Endothelial cell of umbilical vein (primary cell): Measurements from ENCODE around the gene GON7. TPM values are rescaled to one million over a fixed set of nuclear protein-coding genes. Genes with fewer than 3 reads are reported as not detected.

ENCODE experiments used
- BruUV-seq: library from RNA; stranded (reverse); fragments of 400-500 nt; replicated peaks from 2 replicates; lab custom pipeline; 2021; lab: Mats Ljungman, UMichigan
- CTCF ChIA-PET: fragments of 300-600, 350-600 bp; sonication (Branson Sonifier 250); formaldehyde crosslinking; loops from one replicate; lab custom pipeline; 2021; ENCODE audit warnings: antibody characterized with exemption, inconsistent platforms; lab: Charles Lee
- POLR2A ChIA-PET: fragments of 300-600, 350-600 bp; sonication (Branson Sonifier 250); formaldehyde crosslinking; loops from one replicate; lab custom pipeline; 2021; ENCODE audit warnings: antibody characterized with exemption, inconsistent platforms; lab: Charles Lee
- DNase-seq: peaks from one replicate; pipeline ENCODE4 v3.0.0-alpha.2; 2011; ENCODE audit warnings: low read depth, low spot score
- FAIRE-seq: peaks from 2 replicates; lab custom pipeline; 2011; peaks lifted over from hg19 to GRCh38; lab: Jason Lieb, UNC
- H2AFZ ChIP-seq: 2 replicates; pipeline ENCODE4 v1.6.0; 2012; ENCODE audit warnings: low read depth, low read length, control low read depth, inconsistent platforms
- H3K27ac ChIP-seq: 2 replicates; pipeline ENCODE4 v1.5.1; 2011; ENCODE audit warnings: low read depth, mild to moderate bottlenecking, control low read depth, low read length, moderate library complexity; ENCODE audit not compliant: insufficient read depth
- H3K27me3 ChIP-seq, 2 experiments: 2 replicates each; pipeline versions ENCODE4 v1.6.0 to v1.6.1; 2011; ENCODE audit warnings: low read length in 2 of 2, mixed read lengths in 1 of 2; ENCODE audit not compliant: control insufficient read depth in 2 of 2, insufficient read depth in 2 of 2
- H3K36me3 ChIP-seq, 2 experiments: 2 replicates in 1 of 2; 3 replicates in 1 of 2; pipeline ENCODE4 v1.5.1; 2011; ENCODE audit warnings: low read length in 2 of 2, mild to moderate bottlenecking in 1 of 2, moderate library complexity in 1 of 2; ENCODE audit not compliant: control insufficient read depth in 2 of 2, insufficient read depth in 2 of 2; ENCODE audit errors: extremely low read depth in 1 of 2
- H3K4me1 ChIP-seq: 3 replicates; pipeline ENCODE4 v1.5.1; 2011; ENCODE audit warnings: mild to moderate bottlenecking, low read length; ENCODE audit not compliant: control insufficient read depth, insufficient read depth; ENCODE audit errors: extremely low read depth
- H3K4me2 ChIP-seq: 2 replicates; pipeline ENCODE4 v1.6.1; 2011; ENCODE audit warnings: low read length, control low read depth, mixed read lengths; ENCODE audit not compliant: insufficient read depth
- H3K4me3 ChIP-seq, 3 experiments: fragments of 200-600 bp in 1 of 3; sonication (generic), shearing (Covaris generic) in 1 of 3; replicated peaks in 1 of 3; 2 replicates each; pipeline ENCODE4 v1.5.1; 2011 to 2016; ENCODE audit warnings: control low read depth in 3 of 3, low read length in 3 of 3, mild to moderate bottlenecking in 2 of 3, inconsistent platforms in 1 of 3, low read depth in 1 of 3, moderate library complexity in 1 of 3; ENCODE audit not compliant: insufficient read depth in 1 of 3
- H3K79me2 ChIP-seq: 2 replicates; pipeline ENCODE4 v1.6.0; 2012; ENCODE audit warnings: low read length, inconsistent platforms; ENCODE audit not compliant: control insufficient read depth, insufficient read depth
- H3K9ac ChIP-seq: replicated peaks from 2 replicates; pipeline ENCODE3; 2011; ENCODE audit warnings: low read length, control low read depth; ENCODE audit not compliant: insufficient read depth; ENCODE audit errors: extremely low read depth
- H3K9me1 ChIP-seq: replicated peaks from 3 replicates; pipeline ENCODE4 v1.6.0; 2011; ENCODE audit warnings: mild to moderate bottlenecking, low read length; ENCODE audit not compliant: control insufficient read depth, insufficient read depth; ENCODE audit errors: extremely low read depth
- H3K9me3 ChIP-seq: replicated peaks from 2 replicates; pipeline ENCODE4 v1.5.1; 2012; ENCODE audit warnings: low read length, inconsistent platforms; ENCODE audit not compliant: control insufficient read depth, insufficient read depth
- H4K20me1 ChIP-seq: replicated peaks from 2 replicates; pipeline ENCODE3; 2011; ENCODE audit warnings: mild to moderate bottlenecking, low read length; ENCODE audit not compliant: control insufficient read depth, insufficient read depth; ENCODE audit errors: extremely low read depth
- EZH2 ChIP-seq: IDR thresholded peaks from 2 replicates; pipeline ENCODE4 v1.6.1; 2012; ENCODE audit warnings: borderline replicate concordance, low read depth, mild to moderate bottlenecking, moderate library complexity, low read length, inconsistent platforms; ENCODE audit not compliant: severe bottlenecking
- FOS ChIP-seq: IDR thresholded peaks from 2 replicates; pipeline ENCODE4 v1.6.1; 2011; ENCODE audit warnings: mild to moderate bottlenecking, low read length, moderate library complexity, borderline replicate concordance; ENCODE audit not compliant: insufficient read depth
- GATA2 ChIP-seq: IDR thresholded peaks from 2 replicates; pipeline ENCODE4 v1.7.0; 2011; ENCODE audit warnings: low read depth, mild to moderate bottlenecking, moderate library complexity, mixed read lengths, low read length; ENCODE audit not compliant: insufficient read length, insufficient read depth
- JUN ChIP-seq: IDR thresholded peaks from 2 replicates; pipeline ENCODE4 v1.6.1; 2011; ENCODE audit warnings: borderline replicate concordance, low read depth; ENCODE audit not compliant: insufficient read length, insufficient read depth
- MYC ChIP-seq: IDR thresholded peaks from one replicate; pipeline ENCODE4 v1.6.1; 2011; ENCODE audit warnings: mild to moderate bottlenecking, low read depth, low read length
- POLR2A ChIP-seq: IDR thresholded peaks from 2 replicates; pipeline ENCODE4 v1.6.1; 2012; ENCODE audit warnings: low read depth, mild to moderate bottlenecking, control low read depth, low read length
- POLR2AphosphoS5 ChIP-seq: IDR thresholded peaks from 2 replicates; pipeline ENCODE4 v1.6.1; 2012; ENCODE audit warnings: low read depth, mild to moderate bottlenecking, control low read depth, low read length, moderate library complexity; ENCODE audit not compliant: insufficient read depth
- dilution Hi-C: fragments of 300-500 bp; cut with MboI; formaldehyde crosslinking; loops from one replicate; pipeline ENCODE4 v1.15.0; 2019; ENCODE audit warnings: low sequenced_read_pairs; ENCODE audit not compliant: extremely low pct_ligation_motif_present
- intact Hi-C: fragments of 100-400 bp; cut with micrococcal nuclease; formaldehyde crosslinking; loops from one replicate; pipeline ENCODE4 v1.10.0; 2022
- polyA plus RNA-seq, 4 experiments: library from polyadenylated mRNA; depleted of rRNA in 3 of 4; stranded (reverse) in 3 of 4; unstranded in 1 of 4; fragments of >200 nt; gene quantifications; 2 replicates each; pipeline versions ENCODE4 v1.2.1 to v1.2.3, GENCODE V29; 2011 to 2012; ENCODE audit warnings: missing spikeins in 1 of 4
- total RNA-seq: library from RNA; stranded (reverse); gene quantifications from 2 replicates; pipeline ENCODE4 v1.2.3, GENCODE V29; 2021
- TF ChIP-seq, protein P1 (sequence below): IDR thresholded peaks from 2 replicates; pipeline ENCODE4 v1.6.1; 2011; ENCODE audit not compliant: insufficient read depth, insufficient read length
- TF ChIP-seq, protein P2 (sequence below), 2 donors: IDR thresholded peaks; 1 replicate in 1 of 2; 2 replicates in 1 of 2; pipeline ENCODE4 v1.5.1; 2011; ENCODE audit warnings: low read length in 2 of 2, mild to moderate bottlenecking in 2 of 2, moderate library complexity in 2 of 2, control low read depth in 1 of 2, inconsistent platforms in 1 of 2, low read depth in 1 of 2; ENCODE audit not compliant: insufficient read depth in 1 of 2; ENCODE audit errors: extremely low read depth in 1 of 2

Gene GON7
- total and polyA plus RNA-seq, 2 donors (not counting 3 experiments of a cell fraction or from before 2014, with no cell fraction given): 5.5 to 11.5 TPM

DNA sequence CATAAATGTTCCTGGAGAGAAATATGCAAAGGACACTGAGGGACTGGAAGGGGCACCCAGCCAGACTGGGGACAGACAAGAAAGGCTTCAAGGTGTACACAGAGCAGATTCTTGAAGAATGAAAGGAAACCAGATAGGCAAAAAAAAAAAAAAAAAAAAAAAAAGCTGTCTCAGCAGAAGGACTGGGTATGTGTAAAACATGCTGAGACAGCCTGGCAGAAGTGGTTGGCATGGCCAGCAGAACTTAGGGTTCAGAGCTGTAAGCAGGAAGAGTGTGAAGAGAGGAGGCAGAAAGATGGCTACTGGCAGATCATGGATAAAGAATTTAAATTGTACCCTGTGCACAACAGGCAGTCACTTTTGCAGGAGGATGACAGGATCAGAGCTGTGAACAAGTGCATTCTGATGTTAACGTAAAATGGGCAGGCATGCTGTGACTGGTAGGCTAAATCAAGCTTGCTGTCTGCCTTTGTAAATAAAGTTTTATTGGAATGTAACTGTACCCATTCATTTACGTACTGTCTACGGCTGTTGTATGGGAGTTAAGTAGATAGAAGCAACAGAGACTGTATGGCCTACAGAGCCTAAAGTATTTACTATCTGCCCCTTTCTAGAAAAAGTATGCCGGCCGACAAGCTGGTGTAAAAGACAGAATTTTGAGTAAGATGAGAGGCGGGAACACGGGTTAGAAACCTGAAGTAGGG, 42.4 kb upstream of the GON7 start:
- Histone ChIP-seq H3K4me2 (no peak overlapping the region), H3K79me2 (no peaks in the 10 kb centered on the region), H3K9me3 (no peaks in the 10 kb centered on the region), H3K36me3 (peaks cover 9 to 22% of the 10 kb centered on the region in 2 experiments), H3K9me1 (no peaks in the 10 kb centered on the region), H3K4me3 (no peak overlapping the region), H3K4me1 (no peaks in the 10 kb centered on the region), H3K9ac (no peak overlapping the region), H4K20me1 (no peaks in the 10 kb centered on the region), H2AFZ (no peak overlapping the region), H3K27me3 (no peaks in the 10 kb centered on the region), H3K27ac (no peak overlapping the region)
- ChIA-PET CTCF (interaction anchor here (0.6 to 1.1 kb wide), 4 partner anchors 9 to 646 kb away, joined by 3 to 4 read pairs (median 4); no protein-coding TSS in a partner anchor), POLR2A (interaction anchor here (0.7 kb wide), 1 partner anchor 305 kb away, joined by 7 read pairs; no protein-coding TSS in a partner anchor)
- no TSS peak for BruUV-seq
- no peak for TF ChIP-seq FOS
- TF ChIP-seq JUN: no peak
- no peak for TF ChIP-seq GATA2
- no peak for TF ChIP-seq MYC
- TF ChIP-seq, protein P1, sequence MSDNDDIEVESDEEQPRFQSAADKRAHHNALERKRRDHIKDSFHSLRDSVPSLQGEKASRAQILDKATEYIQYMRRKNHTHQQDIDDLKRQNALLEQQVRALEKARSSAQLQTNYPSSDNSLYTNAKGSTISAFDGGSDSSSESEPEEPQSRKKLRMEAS: no peak
- TF ChIP-seq POLR2AphosphoS5: no peak
- no peak for TF ChIP-seq EZH2
- TF ChIP-seq POLR2A: no peak
- TF ChIP-seq, protein P2, sequence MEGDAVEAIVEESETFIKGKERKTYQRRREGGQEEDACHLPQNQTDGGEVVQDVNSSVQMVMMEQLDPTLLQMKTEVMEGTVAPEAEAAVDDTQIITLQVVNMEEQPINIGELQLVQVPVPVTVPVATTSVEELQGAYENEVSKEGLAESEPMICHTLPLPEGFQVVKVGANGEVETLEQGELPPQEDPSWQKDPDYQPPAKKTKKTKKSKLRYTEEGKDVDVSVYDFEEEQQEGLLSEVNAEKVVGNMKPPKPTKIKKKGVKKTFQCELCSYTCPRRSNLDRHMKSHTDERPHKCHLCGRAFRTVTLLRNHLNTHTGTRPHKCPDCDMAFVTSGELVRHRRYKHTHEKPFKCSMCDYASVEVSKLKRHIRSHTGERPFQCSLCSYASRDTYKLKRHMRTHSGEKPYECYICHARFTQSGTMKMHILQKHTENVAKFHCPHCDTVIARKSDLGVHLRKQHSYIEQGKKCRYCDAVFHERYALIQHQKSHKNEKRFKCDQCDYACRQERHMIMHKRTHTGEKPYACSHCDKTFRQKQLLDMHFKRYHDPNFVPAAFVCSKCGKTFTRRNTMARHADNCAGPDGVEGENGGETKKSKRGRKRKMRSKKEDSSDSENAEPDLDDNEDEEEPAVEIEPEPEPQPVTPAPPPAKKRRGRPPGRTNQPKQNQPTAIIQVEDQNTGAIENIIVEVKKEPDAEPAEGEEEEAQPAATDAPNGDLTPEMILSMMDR (IDR thresholded peaks at IDR 0.05; ENCODE audit: extremely low read depth in 1 of 2, insufficient read depth in 1 of 2, low read depth in 1 of 2, low read length in 2 of 2): no peak
- dilution Hi-C loops (no loop called here), intact Hi-C loops (no loop called here)
- no peak for DNase-seq
- no peak for FAIRE-seq
